Measurements from ENCODE around the gene KCTD11. TPM values are rescaled to one million over a fixed set of nuclear protein-coding genes. Genes with fewer than 3 reads are reported as not detected.
"Not testable (repeated sequence)": the region's sequence is repeated elsewhere in the genome, so short reads cannot be mapped to it uniquely, and the experiment has no call there.

Gene KCTD11
- total and polyA plus RNA-seq, 3 donors from 2014 or later: 4.8 to 6.8 (median 5.0) TPM

GRCh38 chr17:7336240-7337175, 15.5 kb upstream of the KCTD11 start, which contains the start of gene ACAP1:
Gene ACAP1, plus strand, starts transcription at chr17:7336529. Its CDS starts 206 bp downstream, at chr17:7336735.
- Histone ChIP-seq H3K4me3 (no peak within 1 kb of the TSS), H3K4me1 (no peaks in the 10 kb centered on the region), H3K27ac (no peak within 1 kb of the TSS), H3K9me3 (no peaks in the 10 kb centered on the region), H3K36me3 (ENCODE audit: low read depth, missing control alignments) (no peaks in the 10 kb centered on the region), H3K27me3 (no peaks in the 10 kb centered on the region)
- DNase-seq: no peak
- intact Hi-C loops (cut with DNase I; ENCODE audit: low total_unique reads): no loop called here
- WGBS, 2 donors: 44 to 51% methylated on average over 13 to 17 of the region's 17 CpGs
- TF ChIP-seq POLR2A (IDR thresholded peaks at IDR 0.05) (no peak), CTCF (IDR thresholded peaks at IDR 0.05) (no peak)

GRCh38 chr17:7337600-7337999, 14.4 kb upstream of the KCTD11 start:
- H3K27ac ChIP-seq; H3K4me3 ChIP-seq; H3K4me1 ChIP-seq; H3K36me3 ChIP-seq (ENCODE audit: low read depth, missing control alignments); DNase-seq; H3K9me3 ChIP-seq; intact Hi-C loops (cut with DNase I; ENCODE audit: low total_unique reads); H3K27me3 ChIP-seq: not testable (repeated sequence)
- WGBS, 2 donors: 72 to 79% methylated on average over 7 of the region's 7 CpGs

DNA sequence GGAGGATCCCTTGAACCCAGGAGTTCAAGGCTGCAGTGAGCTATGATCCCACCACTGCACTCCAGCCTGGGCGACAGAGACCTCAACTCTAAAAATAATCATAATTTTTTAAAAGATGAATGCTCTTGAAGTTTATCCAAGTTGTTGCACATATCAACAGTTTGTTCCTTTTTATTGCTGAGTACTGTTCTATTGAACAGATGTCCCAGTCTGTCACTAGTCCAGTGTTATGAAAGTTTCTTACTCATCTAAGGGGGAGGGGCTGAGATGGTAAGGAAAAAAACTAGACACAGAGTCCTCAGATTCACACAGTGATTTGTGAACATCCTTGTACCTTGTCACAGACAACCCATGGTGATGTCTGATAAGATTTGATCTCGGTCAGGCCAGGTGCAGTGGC, 11.8 kb upstream of the KCTD11 start:
- Histone ChIP-seq H3K27ac (no peak overlapping the region), H3K27me3 (no peaks in the 10 kb centered on the region), H3K9me3 (no peaks in the 10 kb centered on the region), H3K4me1 (no peaks in the 10 kb centered on the region), H3K4me3 (no peak overlapping the region), H3K36me3 (ENCODE audit: low read depth, missing control alignments) (no peaks in the 10 kb centered on the region)
- DNase-seq: no peak
- intact Hi-C loops (cut with DNase I; ENCODE audit: low total_unique reads): no loop called here
- TF ChIP-seq CTCF (IDR thresholded peaks at IDR 0.05) (no peak), POLR2A (IDR thresholded peaks at IDR 0.05) (no peak)
- WGBS, 2 donors: 70 to 75% methylated on average over 2 of the region's 2 CpGs

GRCh38 chr17:7341842-7342241, 10.1 kb upstream of the KCTD11 start:
- TF ChIP-seq CTCF (IDR thresholded peaks at IDR 0.05) (no peak), POLR2A (IDR thresholded peaks at IDR 0.05) (no peak)
- H3K27ac ChIP-seq: no peak overlapping the region
- H3K36me3 ChIP-seq (ENCODE audit: low read depth, missing control alignments): no peaks in the 10 kb centered on the region
- no peaks in the 10 kb centered on the region for H3K9me3 ChIP-seq
- intact Hi-C loops (cut with DNase I; ENCODE audit: low total_unique reads): no loop called here
- H3K27me3 ChIP-seq: no peaks in the 10 kb centered on the region
- no peaks in the 10 kb centered on the region for H3K4me1 ChIP-seq
- DNase-seq: no peak
- 87% methylated on average over 8 to 13 of the region's 13 CpGs for WGBS, 2 donors
- no peak overlapping the region for H3K4me3 ChIP-seq

DNA sequence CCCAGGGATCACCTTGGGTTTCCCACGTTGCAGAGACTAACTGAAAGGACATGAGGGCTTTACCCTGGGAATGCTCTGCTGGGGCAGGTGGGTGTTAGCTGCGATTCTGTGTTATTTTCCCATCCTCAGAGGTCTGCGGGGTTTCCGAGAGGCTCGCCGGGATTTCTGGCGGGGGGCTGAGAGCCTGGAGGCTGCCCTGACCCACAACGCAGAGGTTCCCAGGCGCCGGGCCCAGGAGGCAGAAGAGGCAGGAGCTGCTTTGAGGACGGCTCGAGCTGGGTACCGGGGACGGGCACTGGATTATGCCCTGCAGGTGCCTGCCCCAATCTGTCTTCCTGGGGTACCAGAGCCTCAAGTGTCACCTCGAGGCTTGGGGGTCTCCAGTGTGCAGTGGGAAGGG, 8.7 kb upstream of the KCTD11 start:
- intact Hi-C loops (cut with DNase I; ENCODE audit: low total_unique reads): no loop called here
- no peak overlapping the region for H3K27ac ChIP-seq
- WGBS, 2 donors: 60 to 66% methylated on average over 10 to 15 of the region's 15 CpGs
- H3K9me3 ChIP-seq: no peaks in the 10 kb centered on the region
- DNase-seq: no peak
- no peaks in the 10 kb centered on the region for H3K27me3 ChIP-seq
- no peak overlapping the region for H3K4me3 ChIP-seq
- H3K4me1 ChIP-seq: no peaks in the 10 kb centered on the region
- H3K36me3 ChIP-seq (ENCODE audit: low read depth, missing control alignments): no peaks in the 10 kb centered on the region
- no peak for TF ChIP-seq POLR2A (IDR thresholded peaks at IDR 0.05)
- TF ChIP-seq CTCF (IDR thresholded peaks at IDR 0.05): no peak

Data from testis (tissue), 3 donors.